Endodermal cell (in vitro differentiated cells): ENCODE measurements around the gene CFL1. TPM values are rescaled to one million over a fixed set of nuclear protein-coding genes. Genes with fewer than 3 reads are reported as not detected.

ENCODE experiments used
- DNase-seq: peaks from one replicate; pipeline ENCODE4 v3.0.0-alpha.2; 2017
- H3K27ac ChIP-seq: 2 replicates; pipeline ENCODE4 v1.5.1; 2013; ENCODE audit warnings: mild to moderate bottlenecking, low read depth, low read length, moderate library complexity
- H3K27me3 ChIP-seq: 2 replicates; pipeline ENCODE4 v1.6.1; 2013; ENCODE audit warnings: mild to moderate bottlenecking, low read length, moderate library complexity; ENCODE audit not compliant: insufficient read depth, control insufficient read depth, poor library complexity, severe bottlenecking
- H3K36me3 ChIP-seq: 2 replicates; pipeline ENCODE4 v1.7.0; 2013; ENCODE audit warnings: mild to moderate bottlenecking, low read length, moderate library complexity; ENCODE audit not compliant: control insufficient read depth, insufficient read depth
- H3K4me1 ChIP-seq: one replicate; pipeline ENCODE4 v1.7.0; 2013; ENCODE audit warnings: low read length; ENCODE audit not compliant: control insufficient read depth, insufficient read depth
- H3K4me3 ChIP-seq: 2 replicates; pipeline ENCODE4 v1.5.1; 2013; ENCODE audit warnings: mild to moderate bottlenecking, low read length, moderate library complexity
- H3K9ac ChIP-seq: 2 replicates; pipeline ENCODE4 v1.6.1; 2013; ENCODE audit warnings: mild to moderate bottlenecking, low read length, moderate library complexity; ENCODE audit not compliant: poor library complexity, severe bottlenecking; ENCODE audit errors: extremely low read depth
- H3K9me3 ChIP-seq: 2 replicates; pipeline ENCODE4 v1.6.1; 2013; ENCODE audit warnings: mild to moderate bottlenecking, low read length, moderate library complexity; ENCODE audit not compliant: control insufficient read depth
- H3K27ac Mint-ChIP-seq: 2 replicates; pipeline ENCODE4 v1.8.0; 2020; ENCODE audit warnings: mixed read lengths
- H3K27me3 Mint-ChIP-seq: 2 replicates; pipeline ENCODE4 v1.8.0; 2021; ENCODE audit warnings: mild to moderate bottlenecking, mixed read lengths; ENCODE audit not compliant: insufficient read depth
- H3K36me3 Mint-ChIP-seq: 2 replicates; pipeline ENCODE4 v1.8.0; 2020; ENCODE audit warnings: low read depth, mixed read lengths
- H3K4me1 Mint-ChIP-seq: 2 replicates; pipeline ENCODE4 v1.8.0; 2020; ENCODE audit warnings: mixed read lengths
- H3K4me3 Mint-ChIP-seq: 2 replicates; pipeline ENCODE4 v1.8.0; 2020; ENCODE audit warnings: mild to moderate bottlenecking, moderate library complexity, mixed read lengths
- H3K9me3 Mint-ChIP-seq: 2 replicates; pipeline ENCODE4 v1.8.0; 2020; ENCODE audit warnings: mild to moderate bottlenecking, mixed read lengths
- CTCF ChIP-seq: fragments of 200-600 bp; sonication (generic); conservative IDR thresholded peaks from 2 replicates; pipeline ENCODE4 v1.5.0; 2021; ENCODE audit warnings: antibody characterized with exemption, mild to moderate bottlenecking
- WGBS, 2 experiments: methylation state at CpG; one replicate each; pipeline versions ENCODE4 v1.1.5 to v1.1.7; 2013; ENCODE audit warnings: missing lambda C conversion rate in 2 of 2, mixed read lengths in 1 of 2; ENCODE audit not compliant: insufficient coverage in 1 of 2, insufficient read length in 1 of 2; 5-methylcytosine and 5-hydroxymethylcytosine counted together
- total RNA-seq, 2 donors: library from RNA; stranded (reverse); fragmentation: NEBNext Ultra II Directional in 1 of 2; extraction: Animal tissue kit (Norgen Biotek cat#: 25700) in 1 of 2; gene quantifications; 2 replicates in 1 of 2; 3 replicates in 1 of 2; pipeline ENCODE4 v1.2.1, GENCODE V29; 2021

CFL1 gene
- total RNA-seq, 2 donors from 2014 or later = 1,218 to 1,284 TPM

- Mint-ChIP-seq H3K27ac (peak overlapping the region; percentile 97), H3K36me3 (peaks cover 51% of the 10 kb centered on the region)
These were observed 704 bp upstream of the CFL1 start for GRCh38 chr11:65858681-65859087.

GRCh38 chr11:65857500-65857852, 504 bp downstream of the CFL1 start:
- no peaks in the 10 kb centered on the region for H3K9me3 Mint-ChIP-seq
- H3K27ac Mint-ChIP-seq = no peak overlapping the region
- H3K9ac ChIP-seq = peak overlapping the region; percentile 86
- peaks cover 50% of the 10 kb centered on the region for H3K36me3 Mint-ChIP-seq
- H3K27ac ChIP-seq = peak overlapping the region; percentile 90
- TF ChIP-seq CTCF = peak; percentile 22
- H3K4me3 Mint-ChIP-seq = peak overlapping the region; percentile 88
- no peaks in the 10 kb centered on the region for H3K27me3 ChIP-seq
- H3K4me1 Mint-ChIP-seq = peaks cover 21% of the 10 kb centered on the region
- peaks cover 9% of the 10 kb centered on the region for H3K4me1 ChIP-seq
- H3K27me3 Mint-ChIP-seq = no peaks in the 10 kb centered on the region
- no peaks in the 10 kb centered on the region for H3K9me3 ChIP-seq
- no peak for DNase-seq
- peak overlapping the region; percentile 97 for H3K4me3 ChIP-seq
- peaks cover 54% of the 10 kb centered on the region for H3K36me3 ChIP-seq
- WGBS, 2 experiments = 0% methylated on average over 5 to 49 of the region's 49 CpGs

More at GRCh38 chr11:65858681-65859087, 704 bp upstream of the CFL1 start:
- no peaks in the 10 kb centered on the region for H3K27me3 Mint-ChIP-seq
- no peak for DNase-seq
- H3K4me3 Mint-ChIP-seq = peak overlapping the region; percentile 88
- no peaks in the 10 kb centered on the region for H3K9me3 Mint-ChIP-seq
- H3K4me3 ChIP-seq = peak overlapping the region; percentile 97
- TF ChIP-seq CTCF = no peak
- H3K9ac ChIP-seq = peak overlapping the region; percentile 84
- H3K27ac ChIP-seq = peak overlapping the region; percentile 93
- no peaks in the 10 kb centered on the region for H3K27me3 ChIP-seq
- H3K9me3 ChIP-seq = no peaks in the 10 kb centered on the region
- H3K36me3 ChIP-seq = peaks cover 54% of the 10 kb centered on the region
- 0 to 1% methylated on average over 8 to 10 of the region's 10 CpGs for WGBS, 2 experiments
- H3K4me1 ChIP-seq = peaks cover 10% of the 10 kb centered on the region
- H3K4me1 Mint-ChIP-seq = peaks cover 21% of the 10 kb centered on the region

- Mint-ChIP-seq H3K36me3 (peaks cover 53% of the 10 kb centered on the region), H3K4me1 (peaks cover 21% of the 10 kb centered on the region), H3K9me3 (no peaks in the 10 kb centered on the region), H3K4me3 (peak overlapping the region; percentile 88), H3K27ac (peak overlapping the region; percentile 91), H3K27me3 (no peaks in the 10 kb centered on the region)
- peak; percentile 88 for DNase-seq
- Histone ChIP-seq H3K4me1 (peaks cover 4% of the 10 kb centered on the region), H3K4me3 (peak overlapping the region; percentile 97), H3K36me3 (peaks cover 55% of the 10 kb centered on the region), H3K9ac (peak overlapping the region; percentile 86), H3K9me3 (no peaks in the 10 kb centered on the region), H3K27me3 (no peaks in the 10 kb centered on the region), H3K27ac (peak overlapping the region; percentile 90)
- WGBS, 2 experiments = 1 to 2% methylated on average over 43 to 57 of the region's 57 CpGs
- no peak for TF ChIP-seq CTCF
These were observed 1.1 kb downstream of the CFL1 start for GRCh38 chr11:65856689-65857499.
